RWPE2 (cell line): ENCODE measurements around the gene HBG1.

Source experiments
- ATAC-seq: fragments of 200-7000 bp; cut with Tn5 transposase; 3 replicates; pipeline ENCODE4 v1.9.1; 2021; ENCODE audit warnings: low read depth
- DNase-seq: peaks from one replicate; pipeline ENCODE4 v3.0.0-alpha.2; 2020; ENCODE audit warnings: low spot score
- H3K27ac ChIP-seq: fragments of 450-650 bp; 2 replicates; pipeline ENCODE4 v1.5.1; 2017; ENCODE audit warnings: mild to moderate bottlenecking; ENCODE audit not compliant: poor library complexity, severe bottlenecking
- H3K27me3 ChIP-seq: fragments of 250-450 bp; sonication (Bioruptor Pico); 2 replicates; pipeline ENCODE4 v1.5.1; 2021; ENCODE audit warnings: mild to moderate bottlenecking, moderate library complexity; ENCODE audit not compliant: insufficient read depth, poor library complexity, severe bottlenecking
- H3K36me3 ChIP-seq: fragments of 250-450 bp; sonication (Bioruptor Pico); 2 replicates; pipeline ENCODE4 v1.5.1; 2020; ENCODE audit warnings: low read depth, mild to moderate bottlenecking, moderate library complexity
- H3K4me1 ChIP-seq: fragments of 250-450 bp; sonication (Bioruptor Pico); 2 replicates; pipeline ENCODE4 v1.5.1; 2021; ENCODE audit warnings: mild to moderate bottlenecking, moderate library complexity; ENCODE audit not compliant: insufficient read depth, poor library complexity, severe bottlenecking
- H3K4me3 ChIP-seq: fragments of 250-450 bp; sonication (Bioruptor Pico); 2 replicates; pipeline ENCODE4 v1.5.1; 2021; ENCODE audit warnings: mild to moderate bottlenecking, moderate library complexity; ENCODE audit not compliant: severe bottlenecking
- H3K9me3 ChIP-seq: fragments of 250-450 bp; sonication (Bioruptor Pico); 2 replicates; pipeline ENCODE4 v1.5.1; 2021; ENCODE audit warnings: mild to moderate bottlenecking, moderate library complexity; ENCODE audit not compliant: severe bottlenecking
- TF ChIP-seq, protein P1 (sequence below): fragments of 450-650 bp; IDR thresholded peaks from one replicate; pipeline ENCODE4 v1.5.1; 2017; ENCODE audit warnings: mild to moderate bottlenecking, moderate library complexity; ENCODE audit not compliant: poor library complexity, severe bottlenecking

HBG1 gene

GRCh38 chr11:5233307-5233706 is 16.4 kb downstream of the HBG1 start:
- TF ChIP-seq, protein P1, sequence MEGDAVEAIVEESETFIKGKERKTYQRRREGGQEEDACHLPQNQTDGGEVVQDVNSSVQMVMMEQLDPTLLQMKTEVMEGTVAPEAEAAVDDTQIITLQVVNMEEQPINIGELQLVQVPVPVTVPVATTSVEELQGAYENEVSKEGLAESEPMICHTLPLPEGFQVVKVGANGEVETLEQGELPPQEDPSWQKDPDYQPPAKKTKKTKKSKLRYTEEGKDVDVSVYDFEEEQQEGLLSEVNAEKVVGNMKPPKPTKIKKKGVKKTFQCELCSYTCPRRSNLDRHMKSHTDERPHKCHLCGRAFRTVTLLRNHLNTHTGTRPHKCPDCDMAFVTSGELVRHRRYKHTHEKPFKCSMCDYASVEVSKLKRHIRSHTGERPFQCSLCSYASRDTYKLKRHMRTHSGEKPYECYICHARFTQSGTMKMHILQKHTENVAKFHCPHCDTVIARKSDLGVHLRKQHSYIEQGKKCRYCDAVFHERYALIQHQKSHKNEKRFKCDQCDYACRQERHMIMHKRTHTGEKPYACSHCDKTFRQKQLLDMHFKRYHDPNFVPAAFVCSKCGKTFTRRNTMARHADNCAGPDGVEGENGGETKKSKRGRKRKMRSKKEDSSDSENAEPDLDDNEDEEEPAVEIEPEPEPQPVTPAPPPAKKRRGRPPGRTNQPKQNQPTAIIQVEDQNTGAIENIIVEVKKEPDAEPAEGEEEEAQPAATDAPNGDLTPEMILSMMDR, result no peak
- no peak for ATAC-seq
- Histone ChIP-seq H3K4me1 (no peaks in the 10 kb centered on the region), H3K36me3 (no peaks in the 10 kb centered on the region), H3K9me3 (no peaks in the 10 kb centered on the region), H3K4me3 (no peak overlapping the region), H3K27me3 (no peaks in the 10 kb centered on the region), H3K27ac (no peak overlapping the region)
- no peak for DNase-seq

GRCh38 chr11:5232821-5233220 is 16.8 kb downstream of the HBG1 start:
- H3K4me1 ChIP-seq, result no peaks in the 10 kb centered on the region

GRCh38 chr11:5232176-5232575 is 17.5 kb downstream of the HBG1 start:
- no peak for DNase-seq
- no peaks in the 10 kb centered on the region for H3K27me3 ChIP-seq
- ATAC-seq, result no peak
- no peak overlapping the region for H3K27ac ChIP-seq
- no peaks in the 10 kb centered on the region for H3K36me3 ChIP-seq
- TF ChIP-seq, protein P1, result no peak
- no peaks in the 10 kb centered on the region for H3K9me3 ChIP-seq
- no peaks in the 10 kb centered on the region for H3K4me1 ChIP-seq
- no peak overlapping the region for H3K4me3 ChIP-seq

More at GRCh38 chr11:5232821-5233220, 16.8 kb downstream of the HBG1 start:
- Histone ChIP-seq H3K27me3 (no peaks in the 10 kb centered on the region), H3K27ac (no peak overlapping the region), H3K4me3 (no peak overlapping the region), H3K9me3 (no peaks in the 10 kb centered on the region), H3K36me3 (no peaks in the 10 kb centered on the region)
- no peak for DNase-seq
- TF ChIP-seq, protein P1, result no peak
- no peak for ATAC-seq

DNA sequence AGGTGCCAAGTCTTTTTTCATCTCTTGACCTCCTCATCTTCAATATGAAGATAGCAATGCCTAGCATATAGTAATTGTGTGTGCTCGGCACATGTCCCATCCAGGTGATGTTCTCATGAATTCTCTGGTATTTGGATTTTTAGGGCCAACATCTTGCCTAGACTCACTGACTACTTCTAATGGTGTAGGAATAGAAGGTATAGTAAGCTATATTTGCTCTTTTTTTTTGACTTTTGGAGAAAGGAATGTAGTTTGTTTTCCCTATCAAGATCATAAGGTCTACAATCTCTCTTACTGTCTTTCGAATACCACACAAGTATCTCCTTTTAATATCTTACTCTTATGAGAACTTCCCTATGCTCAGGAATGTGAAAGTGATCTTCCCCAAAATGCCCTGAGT is 18.5 kb downstream of the HBG1 start:
- Histone ChIP-seq H3K9me3 (no peaks in the 10 kb centered on the region), H3K4me1 (no peaks in the 10 kb centered on the region), H3K36me3 (no peaks in the 10 kb centered on the region), H3K27ac (no peak overlapping the region), H3K4me3 (no peak overlapping the region), H3K27me3 (no peaks in the 10 kb centered on the region)
- TF ChIP-seq, protein P1, result no peak
- ATAC-seq (no peak), DNase-seq (no peak)

DNA sequence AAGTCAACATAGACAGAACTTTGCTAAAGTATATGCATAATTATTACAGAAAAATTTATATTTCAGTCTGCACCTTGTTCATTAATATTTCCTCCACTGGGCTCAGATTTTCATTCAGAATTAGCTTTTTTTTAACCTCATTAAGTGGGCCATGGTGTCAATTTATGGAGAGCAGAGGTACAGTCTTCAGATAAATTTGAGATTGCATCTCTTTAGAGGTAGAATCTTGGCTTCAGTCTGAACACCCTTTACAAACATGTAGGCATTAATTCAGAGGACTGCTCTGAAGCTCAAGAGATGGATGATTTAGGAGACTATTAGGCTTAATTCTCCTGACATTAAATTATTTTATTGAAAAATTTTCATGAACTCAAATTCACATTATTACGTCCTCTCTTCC is 19.4 kb downstream of the HBG1 start:
- ATAC-seq (no peak), DNase-seq (no peak)
- Histone ChIP-seq H3K4me1 (no peaks in the 10 kb centered on the region), H3K36me3 (no peaks in the 10 kb centered on the region), H3K9me3 (no peaks in the 10 kb centered on the region), H3K4me3 (no peak overlapping the region), H3K27ac (no peak overlapping the region), H3K27me3 (no peaks in the 10 kb centered on the region)
- TF ChIP-seq, protein P1, result no peak
